ENCODE results near the gene NRP1.

The NRP1 gene

DNA sequence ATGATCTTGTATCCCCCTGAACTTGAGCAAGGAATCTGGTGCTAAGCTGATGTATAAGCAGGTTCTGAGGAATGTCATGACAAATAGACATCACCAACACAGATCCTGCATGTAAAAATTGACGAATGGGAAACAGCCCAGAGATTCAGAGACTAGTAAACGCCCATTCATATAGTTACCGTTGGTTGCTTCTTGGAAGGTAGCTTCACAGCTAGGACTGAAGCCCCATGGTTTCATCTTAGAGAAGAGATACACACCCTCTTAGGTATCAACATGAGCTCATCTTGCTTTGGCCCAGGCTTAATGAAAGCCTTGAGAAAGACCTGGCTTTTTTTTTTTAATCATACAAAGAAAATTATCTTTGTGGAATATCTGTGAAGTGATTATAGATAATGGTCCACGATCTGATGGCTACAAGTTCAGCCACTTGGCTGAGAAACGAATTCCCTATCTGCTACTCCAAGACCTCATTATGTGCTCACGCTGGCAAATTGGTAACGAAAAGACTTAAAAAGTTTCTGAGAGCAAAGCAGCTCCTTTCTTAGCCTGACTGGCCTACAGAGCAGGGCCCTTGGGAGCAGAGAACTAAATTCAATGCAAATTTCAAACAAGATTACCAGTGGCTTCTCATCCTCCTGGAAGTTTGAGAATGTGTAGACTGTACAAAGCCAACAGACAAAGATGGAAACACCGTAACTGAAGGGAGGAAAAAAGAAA is 181.1 kb downstream of the NRP1 start:
- no peak for TF ChIP-seq Cebpa-rat (IDR thresholded peaks at IDR 0.05)
- Histone ChIP-seq H3K4me1 (peaks cover 0 to 9% (median 5%) of the 10 kb centered on the region in 10 experiments; a peak in 8 of 20 replicates), H3K4me2 (peak overlapping the region in 1 of 11 experiments; percentile 27; a peak in 2 of 22 replicates), H4K20me1 (no peaks in the 10 kb centered on the region), H3K4me3 (no peak overlapping the region), H3K9me3 (replicated peaks in 1 of 11) (no peaks in the 10 kb centered on the region), H3K27ac (no peak overlapping the region), H3K9ac (no peak overlapping the region), H3K36me3 (no peaks in the 10 kb centered on the region), H3K27me3 (no peaks in the 10 kb centered on the region)

GRCh38 chr10:33152750-33153149 is 181.7 kb downstream of the NRP1 start:
- no peak for TF ChIP-seq Cebpa-rat (IDR thresholded peaks at IDR 0.05)
- peaks cover 0 to 9% (median 5%) of the 10 kb centered on the region in 10 experiments; a peak in 8 of 20 replicates for H3K4me1 ChIP-seq
- no peak overlapping the region for H3K4me2 ChIP-seq

DNA sequence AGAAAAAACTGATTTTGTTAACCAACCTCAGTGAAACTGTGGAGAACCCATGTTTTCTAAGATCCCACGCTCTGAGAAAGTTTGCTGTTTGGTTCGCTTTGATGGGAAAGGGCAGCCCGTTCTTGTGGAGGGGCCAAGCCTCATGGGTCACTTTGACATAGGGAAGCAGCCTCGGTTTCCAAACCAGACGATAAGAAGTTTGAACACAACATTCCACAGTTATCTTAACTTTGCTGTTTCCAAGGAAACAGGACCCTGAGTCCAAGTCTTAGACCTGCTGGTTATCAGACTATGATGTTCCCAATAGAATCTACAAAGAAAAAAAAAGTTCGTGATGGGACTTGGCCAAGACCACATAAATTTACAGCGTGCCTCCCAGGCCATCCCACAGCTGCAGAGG is 182.3 kb downstream of the NRP1 start:
- no peaks in the 10 kb centered on the region for H3K36me3 ChIP-seq
- no peaks in the 10 kb centered on the region for H4K20me1 ChIP-seq
- no peak overlapping the region for H3K27ac ChIP-seq
- H3K9me3 ChIP-seq (replicated peaks in 1 of 11) = 0 out of 22 replicates have a peak, but pooled peaks cover 0 to 7% (median 0%) of the 10 kb centered on the region in 11 experiments
- H3K27me3 ChIP-seq = no peaks in the 10 kb centered on the region
- H3K4me3 ChIP-seq = no peak overlapping the region
- H3K4me2 ChIP-seq = no peak overlapping the region
- no peak overlapping the region for H3K9ac ChIP-seq
- H3K4me1 ChIP-seq = peaks cover 0 to 9% (median 3%) of the 10 kb centered on the region in 10 experiments; a peak in 8 of 20 replicates
- no peak for TF ChIP-seq Cebpa-rat (IDR thresholded peaks at IDR 0.05)

More at GRCh38 chr10:33152750-33153149, 181.7 kb downstream of the NRP1 start:
- Histone ChIP-seq H3K9ac (no peak overlapping the region), H3K27me3 (no peaks in the 10 kb centered on the region), H3K9me3 (replicated peaks in 1 of 11) (0 out of 22 replicates have a peak, but pooled peaks cover 0 to 1% (median 0%) of the 10 kb centered on the region in 11 experiments), H3K4me3 (no peak overlapping the region), H4K20me1 (no peaks in the 10 kb centered on the region), H3K27ac (no peak overlapping the region), H3K36me3 (no peaks in the 10 kb centered on the region)

- 0 out of 22 replicates have a peak, but pooled peaks cover 0 to 7% (median 0%) of the 10 kb centered on the region in 11 experiments for H3K9me3 ChIP-seq (replicated peaks in 1 of 11)
- H3K4me3 ChIP-seq = no peak overlapping the region
- no peak overlapping the region for H3K9ac ChIP-seq
- no peaks in the 10 kb centered on the region for H3K36me3 ChIP-seq
- H3K4me2 ChIP-seq = no peak overlapping the region
- H4K20me1 ChIP-seq = no peaks in the 10 kb centered on the region
- no peaks in the 10 kb centered on the region for H3K27me3 ChIP-seq
- H3K4me1 ChIP-seq = peaks cover 0 to 9% (median 0%) of the 10 kb centered on the region in 10 experiments; a peak in 2 of 20 replicates
- no peak for TF ChIP-seq Cebpa-rat (IDR thresholded peaks at IDR 0.05)
- no peak overlapping the region for H3K27ac ChIP-seq
Measured at GRCh38 chr10:33151344-33151864, 183.1 kb downstream of the NRP1 start.

- Histone ChIP-seq H3K4me3 (no peak overlapping the region), H3K9me3 (replicated peaks in 1 of 11) (0 out of 22 replicates have a peak, but pooled peaks cover 0 to 7% (median 0%) of the 10 kb centered on the region in 11 experiments), H3K4me2 (no peak overlapping the region), H3K4me1 (peaks cover 0 to 9% (median 0%) of the 10 kb centered on the region in 10 experiments; a peak in 2 of 20 replicates), H3K27me3 (no peaks in the 10 kb centered on the region), H3K36me3 (no peaks in the 10 kb centered on the region), H4K20me1 (no peaks in the 10 kb centered on the region), H3K27ac (no peak overlapping the region), H3K9ac (no peak overlapping the region)
- no peak for TF ChIP-seq Cebpa-rat (IDR thresholded peaks at IDR 0.05)
Measured at GRCh38 chr10:33150889-33151288, 183.6 kb downstream of the NRP1 start.

DNA sequence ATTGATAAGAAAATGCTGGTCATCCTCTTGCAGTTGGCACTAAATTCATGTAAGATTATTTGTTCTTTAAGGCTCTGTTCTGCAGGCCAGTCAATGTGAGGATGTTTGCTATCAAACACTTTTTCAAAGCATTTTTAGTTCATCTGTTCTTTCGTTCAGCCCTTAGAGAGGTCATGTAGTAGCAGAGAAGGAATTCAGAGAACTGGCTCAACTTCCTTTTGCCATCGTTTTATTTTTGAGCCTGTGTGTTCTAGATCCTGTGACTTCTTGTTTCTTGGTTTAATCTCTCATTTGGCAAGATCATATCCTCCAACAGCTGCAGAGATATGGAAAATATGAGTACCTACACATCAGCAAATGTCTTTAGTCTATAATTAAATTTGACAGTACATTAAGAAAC is 184.3 kb downstream of the NRP1 start:
- H3K27ac ChIP-seq = no peak overlapping the region
- H3K4me3 ChIP-seq = no peak overlapping the region
- H4K20me1 ChIP-seq = no peaks in the 10 kb centered on the region
- no peak overlapping the region for H3K4me2 ChIP-seq
- H3K4me1 ChIP-seq = peaks cover 0 to 9% (median 0%) of the 10 kb centered on the region in 10 experiments; a peak in 2 of 20 replicates
- H3K9me3 ChIP-seq (replicated peaks in 1 of 11) = 0 out of 22 replicates have a peak, but pooled peaks cover 0 to 7% (median 0%) of the 10 kb centered on the region in 11 experiments
- H3K36me3 ChIP-seq = no peaks in the 10 kb centered on the region
- H3K27me3 ChIP-seq = no peaks in the 10 kb centered on the region
- no peak for TF ChIP-seq Cebpa-rat (IDR thresholded peaks at IDR 0.05)
- no peak overlapping the region for H3K9ac ChIP-seq

GRCh38 chr10:33147013-33147310 is 187.5 kb downstream of the NRP1 start:
- H3K27me3 ChIP-seq = no peaks in the 10 kb centered on the region
- H3K4me3 ChIP-seq = no peak overlapping the region
- H3K4me1 ChIP-seq = peaks cover 0 to 10% (median 0%) of the 10 kb centered on the region in 10 experiments; a peak in 3 of 20 replicates
- H3K9ac ChIP-seq = no peak overlapping the region
- no peak overlapping the region for H3K27ac ChIP-seq
- H3K4me2 ChIP-seq = no peak overlapping the region
- TF ChIP-seq Cebpa-rat (IDR thresholded peaks at IDR 0.05) = no peak
- H3K36me3 ChIP-seq = no peaks in the 10 kb centered on the region
- 0 out of 22 replicates have a peak, but pooled peaks cover 0 to 7% (median 0%) of the 10 kb centered on the region in 11 experiments for H3K9me3 ChIP-seq (replicated peaks in 1 of 11)
- H4K20me1 ChIP-seq = no peaks in the 10 kb centered on the region

DNA sequence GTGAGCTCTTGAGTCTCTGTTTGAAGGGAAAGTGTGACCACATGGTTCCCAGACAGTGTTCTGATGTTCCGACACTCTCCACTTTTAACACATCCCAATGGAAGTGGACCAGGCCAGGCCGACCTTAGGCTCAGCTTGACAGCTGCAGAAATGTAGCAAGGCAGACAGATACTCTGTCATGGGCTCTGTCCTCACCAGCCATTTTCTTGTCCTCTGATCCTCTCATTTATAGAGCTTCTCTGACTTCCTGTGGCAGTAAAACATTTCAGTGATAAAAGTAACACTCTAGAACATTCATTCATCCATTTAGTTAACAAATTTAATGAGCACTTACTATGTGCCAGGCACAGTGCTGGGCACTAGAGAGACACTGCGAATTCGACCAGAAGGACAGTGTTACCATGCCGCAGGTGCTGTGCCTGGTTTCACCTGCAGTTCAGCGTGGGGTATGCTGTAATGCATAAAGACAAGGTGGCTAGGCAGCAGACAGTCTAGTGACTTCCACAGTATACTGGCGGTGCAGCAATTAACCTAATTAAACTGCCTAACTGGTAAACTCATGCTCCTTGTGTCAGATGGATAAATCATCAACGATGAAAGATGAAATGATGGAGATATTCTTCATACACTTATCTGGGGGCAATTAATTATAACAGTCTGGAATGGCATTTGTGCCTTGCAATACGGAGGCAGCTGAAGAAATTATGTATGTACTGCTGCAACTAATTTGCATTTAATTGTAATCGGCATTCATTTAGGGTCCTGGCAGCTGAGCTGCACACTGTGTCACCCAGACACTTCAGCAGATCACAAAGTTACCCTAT is 188.1 kb downstream of the NRP1 start:
- H3K9ac ChIP-seq = no peak overlapping the region
- H3K27me3 ChIP-seq = no peaks in the 10 kb centered on the region
- peaks cover 0 to 10% (median 0%) of the 10 kb centered on the region in 10 experiments; a peak in 3 of 20 replicates for H3K4me1 ChIP-seq
- no peak overlapping the region for H3K27ac ChIP-seq
- no peak overlapping the region for H3K4me2 ChIP-seq
- H3K4me3 ChIP-seq = no peak overlapping the region
- H4K20me1 ChIP-seq = no peaks in the 10 kb centered on the region
- no peak for TF ChIP-seq Cebpa-rat (IDR thresholded peaks at IDR 0.05)
- no peaks in the 10 kb centered on the region for H3K36me3 ChIP-seq
- H3K9me3 ChIP-seq (replicated peaks in 1 of 11) = 0 out of 22 replicates have a peak, but pooled peaks cover 0 to 7% (median 0%) of the 10 kb centered on the region in 11 experiments
